IMR-90 (cell line): Measurements from ENCODE around the gene FGD5. TPM values are rescaled to one million over a fixed set of nuclear protein-coding genes. Genes with fewer than 3 reads are reported as not detected.

Source experiments
- ATAC-seq: fragments of 200-7000 bp; cut with Tn5 transposase; 2 replicates; pipeline ENCODE4 v1.9.1; 2020; ENCODE audit warnings: low read depth, mild to moderate bottlenecking, moderate library complexity
- BruUV-seq: library from RNA; stranded (reverse); fragments of 400-500 nt; replicated peaks from 2 replicates; lab custom pipeline; 2021; lab: Mats Ljungman, UMichigan
- CTCF ChIA-PET: fragments of 300-600 bp; formaldehyde crosslinking; extraction: SDS; loops from one replicate; lab custom pipeline; 2021; ENCODE audit warnings: antibody characterized with exemption; lab: Yijun Ruan, JAX
- POLR2A ChIA-PET: fragments of 300-600 bp; sonication (Branson Sonifier 250); formaldehyde crosslinking; loops from one replicate; lab custom pipeline; 2022; ENCODE audit warnings: antibody characterized with exemption; ENCODE audit not compliant: unreplicated experiment; lab: Charles Lee
- DNase-seq: peaks from one replicate; pipeline ENCODE4 v3.0.0; 2013
- H2AFZ ChIP-seq: replicated peaks from 2 replicates; pipeline ENCODE3; 2013; ENCODE audit warnings: low read length, mild to moderate bottlenecking; ENCODE audit not compliant: poor library complexity
- H2AK5ac ChIP-seq: 2 replicates; pipeline ENCODE4 v1.6.1; 2013; ENCODE audit warnings: low read depth, low read length, inconsistent platforms
- H2AK9ac ChIP-seq: replicated peaks from 2 replicates; pipeline ENCODE3; 2013; ENCODE audit warnings: mild to moderate bottlenecking, low read depth, low read length, moderate library complexity; ENCODE audit not compliant: poor library complexity
- H2BK120ac ChIP-seq: 2 replicates; pipeline ENCODE4 v1.6.1; 2013; ENCODE audit warnings: low read depth, low read length, inconsistent platforms
- H2BK15ac ChIP-seq: 3 replicates; pipeline ENCODE4 v1.6.1; 2013; ENCODE audit warnings: low read depth, low read length, inconsistent platforms
- H2BK20ac ChIP-seq: 2 replicates; pipeline ENCODE4 v1.6.1; 2013; ENCODE audit warnings: low read depth, mild to moderate bottlenecking, inconsistent platforms, low read length, moderate library complexity
- H2BK5ac ChIP-seq: 2 replicates; pipeline ENCODE4 v1.6.1; 2013; ENCODE audit warnings: mild to moderate bottlenecking, low read depth, low read length, inconsistent platforms; ENCODE audit not compliant: poor library complexity, severe bottlenecking
- H3K14ac ChIP-seq: replicated peaks from 2 replicates; pipeline ENCODE4 v1.6.1; 2013; ENCODE audit warnings: low read depth, low read length, inconsistent platforms
- H3K18ac ChIP-seq: 2 replicates; pipeline ENCODE4 v1.6.1; 2013; ENCODE audit warnings: low read depth, low read length, control low read depth
- H3K23ac ChIP-seq: 2 replicates; pipeline ENCODE4 v1.6.1; 2013; ENCODE audit warnings: low read depth, low read length, inconsistent platforms
- H3K27ac ChIP-seq: 2 replicates; pipeline ENCODE4 v1.5.1; 2013; ENCODE audit warnings: mild to moderate bottlenecking, control low read depth, low read length; ENCODE audit not compliant: insufficient read depth
- H3K27me3 ChIP-seq: 2 replicates; pipeline ENCODE4 v1.6.1; 2013; ENCODE audit warnings: low read length; ENCODE audit not compliant: control insufficient read depth, insufficient read depth
- H3K36me3 ChIP-seq: 2 replicates; pipeline ENCODE4 v1.6.1; 2013; ENCODE audit warnings: low read length, mixed read lengths; ENCODE audit not compliant: control insufficient read depth, insufficient read depth
- H3K4ac ChIP-seq: 2 replicates; pipeline ENCODE4 v1.6.1; 2013; ENCODE audit warnings: low read depth, low read length, inconsistent platforms
- H3K4me1 ChIP-seq: 2 replicates; pipeline ENCODE4 v1.6.1; 2013; ENCODE audit warnings: low read length, mixed read lengths; ENCODE audit not compliant: control insufficient read depth, insufficient read depth
- H3K4me2 ChIP-seq: 2 replicates; pipeline ENCODE4 v1.6.1; 2013; ENCODE audit warnings: low read depth, mild to moderate bottlenecking, control low read depth, low read length, moderate library complexity
- H3K4me3 ChIP-seq: 2 replicates; pipeline ENCODE4 v1.5.1; 2013; ENCODE audit warnings: low read depth, mild to moderate bottlenecking, control low read depth, low read length, moderate library complexity; ENCODE audit not compliant: insufficient read depth
- H3K56ac ChIP-seq: 2 replicates; pipeline ENCODE4 v1.6.1; 2013; ENCODE audit warnings: low read length, inconsistent platforms; ENCODE audit not compliant: insufficient read depth; ENCODE audit errors: extremely low read depth
- H3K79me1 ChIP-seq, 2 experiments: 2 replicates each; pipeline ENCODE4 v1.6.1; 2013; ENCODE audit warnings: low read length in 2 of 2, inconsistent platforms in 1 of 2, low read depth in 1 of 2
- H3K9ac ChIP-seq: 2 replicates; pipeline ENCODE4 v1.6.1; 2013; ENCODE audit warnings: low read depth, low read length, control low read depth
- H3K9me1 ChIP-seq: 2 replicates; pipeline ENCODE4 v1.6.1; 2013; ENCODE audit warnings: low read length, inconsistent platforms; ENCODE audit not compliant: insufficient read depth
- H3K9me3 ChIP-seq: 2 replicates; pipeline ENCODE4 v1.6.1; 2013; ENCODE audit warnings: low read length; ENCODE audit not compliant: control insufficient read depth, insufficient read depth
- H4K20me1 ChIP-seq: 2 replicates; pipeline ENCODE4 v1.6.1; 2013; ENCODE audit warnings: low read length, inconsistent platforms; ENCODE audit not compliant: insufficient read depth
- H4K5ac ChIP-seq: 2 replicates; pipeline ENCODE4 v1.6.1; 2013; ENCODE audit warnings: mild to moderate bottlenecking, low read depth, low read length, control low read depth
- H4K8ac ChIP-seq, 2 experiments: 2 replicates each; pipeline ENCODE4 v1.6.1; 2013; ENCODE audit warnings: low read depth in 2 of 2, low read length in 2 of 2, control low read depth in 1 of 2, inconsistent platforms in 1 of 2
- H4K91ac ChIP-seq: 2 replicates; pipeline ENCODE4 v1.6.1; 2013; ENCODE audit warnings: low read depth, low read length, inconsistent platforms; ENCODE audit not compliant: insufficient read depth
- BHLHE40 ChIP-seq: fragments of 150-350 bp; IDR thresholded peaks from 2 replicates; pipeline ENCODE4 v1.6.1; 2016; ENCODE audit warnings: mild to moderate bottlenecking, low read depth, low read length
- CEBPB ChIP-seq: IDR thresholded peaks from 2 replicates; pipeline ENCODE4 v1.6.1; 2012; ENCODE audit warnings: low read depth, low read length, improper control_type of control experiment
- CHD1 ChIP-seq: IDR thresholded peaks from 2 replicates; pipeline ENCODE4 v1.6.1; 2012; ENCODE audit warnings: low read depth, low read length, improper control_type of control experiment
- FOS ChIP-seq: fragments of 150-350 bp; IDR thresholded peaks from 2 replicates; pipeline ENCODE4 v1.6.1; 2016; ENCODE audit warnings: low read depth, low read length
- MAFK ChIP-seq: IDR thresholded peaks from 2 replicates; pipeline ENCODE4 v1.6.1; 2012; ENCODE audit warnings: low read depth, low read length, improper control_type of control experiment
- MAZ ChIP-seq: IDR thresholded peaks from 2 replicates; pipeline ENCODE4 v1.6.1; 2012; ENCODE audit warnings: low read depth, mild to moderate bottlenecking, low read length, improper control_type of control experiment, moderate library complexity, borderline replicate concordance
- MXI1 ChIP-seq: IDR thresholded peaks from 2 replicates; pipeline ENCODE4 v1.6.1; 2012; ENCODE audit warnings: low read depth, mild to moderate bottlenecking, low read length, moderate library complexity, borderline replicate concordance
- NFE2L2 ChIP-seq: fragments of 150-350 bp; IDR thresholded peaks from 2 replicates; pipeline ENCODE4 v1.6.1; 2016; ENCODE audit warnings: low read depth, mild to moderate bottlenecking, low read length
- POLR2A ChIP-seq: IDR thresholded peaks from 2 replicates; pipeline ENCODE4 v1.6.1; 2012; ENCODE audit warnings: mild to moderate bottlenecking, low read depth, low read length
- RAD21 ChIP-seq: IDR thresholded peaks from 2 replicates; pipeline ENCODE4 v1.6.1; 2012; ENCODE audit warnings: low read length, improper control_type of control experiment
- RCOR1 ChIP-seq: IDR thresholded peaks from 2 replicates; pipeline ENCODE4 v1.6.1; 2012; ENCODE audit warnings: mild to moderate bottlenecking, low read length, improper control_type of control experiment; ENCODE audit not compliant: insufficient replicate concordance
- RFX5 ChIP-seq: IDR thresholded peaks from 2 replicates; pipeline ENCODE4 v1.8.0; 2012; ENCODE audit warnings: low read depth, mild to moderate bottlenecking, low read length, moderate library complexity
- SMC3 ChIP-seq: fragments of 150-350 bp; IDR thresholded peaks from 2 replicates; pipeline ENCODE4 v1.6.1; 2016; ENCODE audit warnings: low read depth, mild to moderate bottlenecking, antibody characterized with exemption, low read length, moderate library complexity
- WGBS, 2 experiments: methylation state at CpG; one replicate each; pipeline versions ENCODE4 v1.1.5 to v1.1.7; 2013; ENCODE audit warnings: missing lambda C conversion rate in 2 of 2; ENCODE audit not compliant: insufficient read length in 1 of 2; ENCODE audit errors: extremely low coverage in 2 of 2; 5-methylcytosine and 5-hydroxymethylcytosine counted together
- dilution Hi-C: fragments of 300-500 bp; cut with HindIII; formaldehyde crosslinking; loops from one replicate; pipeline ENCODE4 v1.14.3; 2018; ENCODE audit warnings: low sequenced_read_pairs; ENCODE audit not compliant: unreplicated experiment
- in situ Hi-C: fragments of 300-500 bp; cut with MboI; formaldehyde crosslinking; loops from 3 replicates; pipeline ENCODE4 v1.14.3; 2019; ENCODE audit warnings: low sequenced_read_pairs, inconsistent platforms, mixed read lengths
- intact Hi-C: fragments of 100-400 bp; cut with micrococcal nuclease; formaldehyde crosslinking; loops from 2 replicates; pipeline ENCODE4 v1.10.0; 2022
- polyA plus RNA-seq, 3 experiments: library from polyadenylated mRNA; depleted of rRNA; stranded (reverse); fragments of >200 nt; gene quantifications; 2 replicates each; pipeline ENCODE4 v1.2.3, GENCODE V29; 2012; ENCODE audit warnings: low replicate concordance in 1 of 3
- total RNA-seq: library from RNA; depleted of rRNA; stranded (reverse); fragments of >200 nt; gene quantifications from 2 replicates; pipeline ENCODE4 v1.2.3, GENCODE V29; 2012
- TF ChIP-seq, protein P1 (sequence below): conservative IDR thresholded peaks from 2 replicates; pipeline ENCODE4 v1.5.1; 2012; ENCODE audit warnings: mild to moderate bottlenecking, low read depth, low read length, improper control_type of control experiment
- TF ChIP-seq, protein P2 (sequence below): fragments of 150-350 bp; IDR thresholded peaks from 2 replicates; pipeline ENCODE4 v1.6.1; 2016; ENCODE audit warnings: low read depth, mild to moderate bottlenecking, low read length, moderate library complexity, borderline replicate concordance
- TF ChIP-seq, protein P3 (sequence below): fragments of 150-350 bp; IDR thresholded peaks from 2 replicates; pipeline ENCODE4 v1.6.1; 2017; ENCODE audit warnings: mild to moderate bottlenecking, antibody characterized with exemption, low read length, low read depth

FGD5 gene
- total and polyA plus RNA-seq, 2 of the 4 experiments (the other 2 are of a cell fraction): not detected

GRCh38 chr3:14832975-14833722, 14.4 kb downstream of the FGD5 start:
- Histone ChIP-seq H3K27ac (no peak overlapping the region), H3K23ac (no peak overlapping the region), H3K9me3 (no peaks in the 10 kb centered on the region), H4K91ac (no peak overlapping the region), H3K4me1 (no peaks in the 10 kb centered on the region), H4K8ac (no peak overlapping the region), H2AK5ac (no peak overlapping the region), H2BK15ac (no peak overlapping the region), H4K5ac (no peak overlapping the region), H2AK9ac (no peak overlapping the region), H2BK5ac (no peak overlapping the region), H2BK20ac (no peak overlapping the region), H3K9ac (no peak overlapping the region), H3K4me3 (no peak overlapping the region), H4K20me1 (no peaks in the 10 kb centered on the region), H3K9me1 (no peaks in the 10 kb centered on the region), H3K36me3 (no peaks in the 10 kb centered on the region), H3K4ac (no peak overlapping the region), H3K27me3 (peaks cover 20% of the 10 kb centered on the region), H3K56ac (no peak overlapping the region), H3K14ac (no peak overlapping the region), H2AFZ (no peak overlapping the region), H3K18ac (no peak overlapping the region), H3K4me2 (no peak overlapping the region), H3K79me1 (no peaks in the 10 kb centered on the region), H2BK120ac (no peak overlapping the region)
- TF ChIP-seq NFE2L2: no peak
- TF ChIP-seq, protein P1, sequence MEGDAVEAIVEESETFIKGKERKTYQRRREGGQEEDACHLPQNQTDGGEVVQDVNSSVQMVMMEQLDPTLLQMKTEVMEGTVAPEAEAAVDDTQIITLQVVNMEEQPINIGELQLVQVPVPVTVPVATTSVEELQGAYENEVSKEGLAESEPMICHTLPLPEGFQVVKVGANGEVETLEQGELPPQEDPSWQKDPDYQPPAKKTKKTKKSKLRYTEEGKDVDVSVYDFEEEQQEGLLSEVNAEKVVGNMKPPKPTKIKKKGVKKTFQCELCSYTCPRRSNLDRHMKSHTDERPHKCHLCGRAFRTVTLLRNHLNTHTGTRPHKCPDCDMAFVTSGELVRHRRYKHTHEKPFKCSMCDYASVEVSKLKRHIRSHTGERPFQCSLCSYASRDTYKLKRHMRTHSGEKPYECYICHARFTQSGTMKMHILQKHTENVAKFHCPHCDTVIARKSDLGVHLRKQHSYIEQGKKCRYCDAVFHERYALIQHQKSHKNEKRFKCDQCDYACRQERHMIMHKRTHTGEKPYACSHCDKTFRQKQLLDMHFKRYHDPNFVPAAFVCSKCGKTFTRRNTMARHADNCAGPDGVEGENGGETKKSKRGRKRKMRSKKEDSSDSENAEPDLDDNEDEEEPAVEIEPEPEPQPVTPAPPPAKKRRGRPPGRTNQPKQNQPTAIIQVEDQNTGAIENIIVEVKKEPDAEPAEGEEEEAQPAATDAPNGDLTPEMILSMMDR: no peak
- TF ChIP-seq, protein P2, sequence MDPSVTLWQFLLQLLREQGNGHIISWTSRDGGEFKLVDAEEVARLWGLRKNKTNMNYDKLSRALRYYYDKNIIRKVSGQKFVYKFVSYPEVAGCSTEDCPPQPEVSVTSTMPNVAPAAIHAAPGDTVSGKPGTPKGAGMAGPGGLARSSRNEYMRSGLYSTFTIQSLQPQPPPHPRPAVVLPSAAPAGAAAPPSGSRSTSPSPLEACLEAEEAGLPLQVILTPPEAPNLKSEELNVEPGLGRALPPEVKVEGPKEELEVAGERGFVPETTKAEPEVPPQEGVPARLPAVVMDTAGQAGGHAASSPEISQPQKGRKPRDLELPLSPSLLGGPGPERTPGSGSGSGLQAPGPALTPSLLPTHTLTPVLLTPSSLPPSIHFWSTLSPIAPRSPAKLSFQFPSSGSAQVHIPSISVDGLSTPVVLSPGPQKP: no peak
- no peak for TF ChIP-seq MAFK
- TF ChIP-seq CEBPB: no peak
- TF ChIP-seq MAZ: no peak
- no peak for TF ChIP-seq RFX5
- TF ChIP-seq RAD21: no peak
- no peak for TF ChIP-seq FOS
- no peak for TF ChIP-seq MXI1
- no peak for TF ChIP-seq RCOR1
- TF ChIP-seq SMC3: no peak
- TF ChIP-seq POLR2A: no peak
- no peak for TF ChIP-seq CHD1
- TF ChIP-seq BHLHE40: no peak
- TF ChIP-seq, protein P3, sequence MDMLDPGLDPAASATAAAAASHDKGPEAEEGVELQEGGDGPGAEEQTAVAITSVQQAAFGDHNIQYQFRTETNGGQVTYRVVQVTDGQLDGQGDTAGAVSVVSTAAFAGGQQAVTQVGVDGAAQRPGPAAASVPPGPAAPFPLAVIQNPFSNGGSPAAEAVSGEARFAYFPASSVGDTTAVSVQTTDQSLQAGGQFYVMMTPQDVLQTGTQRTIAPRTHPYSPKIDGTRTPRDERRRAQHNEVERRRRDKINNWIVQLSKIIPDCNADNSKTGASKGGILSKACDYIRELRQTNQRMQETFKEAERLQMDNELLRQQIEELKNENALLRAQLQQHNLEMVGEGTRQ: no peak
- 95% methylated on average over 4 of the region's 14 CpGs; no CpG with 5 or more reads in 1 of the 2 experiments for WGBS, 2 experiments
- in situ Hi-C loops: no loop called here
- dilution Hi-C loops: no loop called here
- ATAC-seq (no peak), DNase-seq (no peak)
- CTCF ChIA-PET: no interaction called here
- POLR2A ChIA-PET: no interaction called here
- BruUV-seq: no TSS peak
- intact Hi-C loops: no loop called here
